Measurements from ENCODE around the gene USP44. TPM values are rescaled to one million over a fixed set of nuclear protein-coding genes. Genes with fewer than 3 reads are reported as not detected.

The USP44 gene
- total RNA-seq (10 to 100 TPM in 1 of 5 donors, 1 to 10 TPM in 4; 2.9 to 12.2 (median 5.9) TPM), total RNA-seq (3.8 to 21.5 (median 7.6) reads per million in 29 experiments)
- total RNA-seq (2013) = 7.8 TPM

GRCh38 chr12:95551305-95551704 is at the start of gene USP44:
Gene USP44 (minus strand): TSS chr12:95551476. CDS start chr12:95534256, 17,220 bp downstream.
- WGBS (ENCODE audit: insufficient coverage) = 63% methylated on average over 5 of the region's 9 CpGs

GRCh38 chr12:95600567-95600966 is 49.3 kb upstream of the USP44 start:
- H3K9me3 ChIP-seq = no peaks in the 10 kb centered on the region
- Mint-ChIP-seq H3K36me3 (no peaks in the 10 kb centered on the region), H3K4me3 (no peak overlapping the region), H3K4me1 (no peaks in the 10 kb centered on the region), H3K27ac (no peak overlapping the region), H3K27me3 (peaks cover 0 to 4% of the 10 kb centered on the region in 2 donors), H3K9me3 (no peaks in the 10 kb centered on the region)
- ATAC-seq (replicated peaks in 1 of 4) (no peak), DNase-seq (no peak)
- H3K27me3 ChIP-seq (replicated peaks in 1 of 2; ENCODE audit: control insufficient read depth in 2 of 2, extremely low read depth in 1 of 2, insufficient read depth in 2 of 2, low read length in 1 of 2) = peaks cover 0 to 4% of the 10 kb centered on the region in 2 experiments
- H3K4me3 ChIP-seq (ENCODE audit: control insufficient read depth in 1 of 2, extremely low read depth in 1 of 2, low read length in 1 of 2) = no peak overlapping the region
- no peaks in the 10 kb centered on the region for H3K36me3 ChIP-seq (ENCODE audit: control insufficient read depth in 2 of 2, extremely low read depth in 1 of 2, insufficient read depth in 1 of 2, low read length in 1 of 2)
- ChIA-PET POLR2A (no interaction called here), CTCF (no interaction called here)
- no peaks in the 10 kb centered on the region for H3K4me1 ChIP-seq (ENCODE audit: control insufficient read depth in 1 of 2, extremely low read depth in 1 of 2, insufficient read depth in 2 of 2, low read length in 2 of 2)
- H3K27ac ChIP-seq (ENCODE audit: low read length) = no peak overlapping the region
- 80% methylated on average over 4 of the region's 8 CpGs for WGBS (ENCODE audit: insufficient coverage)

More at GRCh38 chr12:95551305-95551704, at the start of gene USP44:
- Mint-ChIP-seq H3K27ac (peak within 1 kb of the TSS; percentile 83 to 90), H3K27me3 (peaks cover 0 to 10% of the 10 kb centered on the region in 2 donors), H3K4me1 (peaks cover 62 to 64% (median 63%) of the 10 kb centered on the region in 3 donors), H3K36me3 (no peaks in the 10 kb centered on the region), H3K9me3 (peaks cover 0 to 3% (median 0%) of the 10 kb centered on the region in 3 donors), H3K4me3 (peak within 1 kb of the TSS; percentile 65 to 72 (median 70))
- Histone ChIP-seq H3K27me3 (replicated peaks in 1 of 2; ENCODE audit: control insufficient read depth in 2 of 2, extremely low read depth in 1 of 2, insufficient read depth in 2 of 2, low read length in 1 of 2) (peaks cover 0 to 3% of the 10 kb centered on the region in 2 experiments), H3K4me3 (ENCODE audit: control insufficient read depth in 1 of 2, extremely low read depth in 1 of 2, low read length in 1 of 2) (peak within 1 kb of the TSS; percentile 12 to 57), H3K27ac (ENCODE audit: low read length) (peak within 1 kb of the TSS; percentile 0), H3K9me3 (no peaks in the 10 kb centered on the region), H3K36me3 (ENCODE audit: control insufficient read depth in 2 of 2, extremely low read depth in 1 of 2, insufficient read depth in 1 of 2, low read length in 1 of 2) (no peaks in the 10 kb centered on the region), H3K4me1 (ENCODE audit: control insufficient read depth in 1 of 2, extremely low read depth in 1 of 2, insufficient read depth in 2 of 2, low read length in 2 of 2) (peaks cover 24 to 44% of the 10 kb centered on the region in 2 experiments)
- CTCF ChIA-PET = interaction anchor here in 1 of 2 donors (0.6 kb wide), 1 partner anchor 492 kb away, joined by 5 read pairs; no protein-coding TSS in a partner anchor
- DNase-seq (no peak), ATAC-seq (replicated peaks in 1 of 4) (no peak)
- POLR2A ChIA-PET = no interaction called here

- Mint-ChIP-seq H3K27ac (no peak overlapping the region), H3K4me1 (no peaks in the 10 kb centered on the region), H3K9me3 (no peaks in the 10 kb centered on the region), H3K4me3 (no peak overlapping the region), H3K27me3 (peaks cover 0 to 3% of the 10 kb centered on the region in 2 donors), H3K36me3 (no peaks in the 10 kb centered on the region)
- DNase-seq (no peak), ATAC-seq (replicated peaks in 1 of 4) (no peak)
- Histone ChIP-seq H3K4me1 (ENCODE audit: control insufficient read depth in 1 of 2, extremely low read depth in 1 of 2, insufficient read depth in 2 of 2, low read length in 2 of 2) (no peaks in the 10 kb centered on the region), H3K27me3 (replicated peaks in 1 of 2; ENCODE audit: control insufficient read depth in 2 of 2, extremely low read depth in 1 of 2, insufficient read depth in 2 of 2, low read length in 1 of 2) (peaks cover 0 to 4% of the 10 kb centered on the region in 2 experiments), H3K9me3 (no peaks in the 10 kb centered on the region), H3K4me3 (ENCODE audit: control insufficient read depth in 1 of 2, extremely low read depth in 1 of 2, low read length in 1 of 2) (no peak overlapping the region), H3K27ac (ENCODE audit: low read length) (no peak overlapping the region), H3K36me3 (ENCODE audit: control insufficient read depth in 2 of 2, extremely low read depth in 1 of 2, insufficient read depth in 1 of 2, low read length in 1 of 2) (no peaks in the 10 kb centered on the region)
- POLR2A ChIA-PET = no interaction called here
- CTCF ChIA-PET = no interaction called here
- 100% methylated on average over 2 of the region's 5 CpGs for WGBS (ENCODE audit: insufficient coverage)
These were observed 48.6 kb upstream of the USP44 start for GRCh38 chr12:95599880-95600279.

- no peaks in the 10 kb centered on the region for H3K27me3 Mint-ChIP-seq
- Histone ChIP-seq H3K36me3 (ENCODE audit: control insufficient read depth in 2 of 2, extremely low read depth in 1 of 2, insufficient read depth in 1 of 2, low read length in 1 of 2) (no peaks in the 10 kb centered on the region), H3K4me1 (ENCODE audit: control insufficient read depth in 1 of 2, extremely low read depth in 1 of 2, insufficient read depth in 2 of 2, low read length in 2 of 2) (no peaks in the 10 kb centered on the region), H3K9me3 (no peaks in the 10 kb centered on the region), H3K27me3 (replicated peaks in 1 of 2; ENCODE audit: control insufficient read depth in 2 of 2, extremely low read depth in 1 of 2, insufficient read depth in 2 of 2, low read length in 1 of 2) (peaks cover 0 to 7% of the 10 kb centered on the region in 2 experiments), H3K4me3 (ENCODE audit: control insufficient read depth in 1 of 2, extremely low read depth in 1 of 2, low read length in 1 of 2) (no peak overlapping the region), H3K27ac (ENCODE audit: low read length) (no peak overlapping the region)
- no peaks in the 10 kb centered on the region for H3K4me1 Mint-ChIP-seq
- DNase-seq (no peak), ATAC-seq (replicated peaks in 1 of 4) (no peak)
- WGBS (ENCODE audit: insufficient coverage) = no CpG with 5 or more reads among the region's 2 CpGs
- H3K27ac Mint-ChIP-seq = no peak overlapping the region
- no peaks in the 10 kb centered on the region for H3K36me3 Mint-ChIP-seq
- ChIA-PET CTCF (interaction anchor here in 1 of 2 donors (0.6 kb wide), 1 partner anchor 17 kb away, joined by 4 read pairs; no protein-coding TSS in a partner anchor), POLR2A (interaction anchor here in 1 of 2 donors (1.0 kb wide), 1 partner anchor 23 kb away, joined by 10 read pairs; no protein-coding TSS in a partner anchor)
- H3K4me3 Mint-ChIP-seq = no peak overlapping the region
- no peaks in the 10 kb centered on the region for H3K9me3 Mint-ChIP-seq
These were observed 42.9 kb upstream of the USP44 start for GRCh38 chr12:95594136-95594535.

GRCh38 chr12:95593266-95593871 is 42.1 kb upstream of the USP44 start:
- no peak overlapping the region for H3K27ac Mint-ChIP-seq
- ChIA-PET POLR2A (interaction anchor here (0.5 to 1.0 kb wide), 3 partner anchors 8 to 22 kb away, joined by 3 to 10 read pairs (median 6); no protein-coding TSS in a partner anchor), CTCF (no interaction called here)
- WGBS (ENCODE audit: insufficient coverage) = 83% methylated on average over 4 of the region's 7 CpGs
- ATAC-seq (replicated peaks in 1 of 4) (no peak), DNase-seq (no peak)
- H3K9me3 Mint-ChIP-seq = no peaks in the 10 kb centered on the region
- H3K27me3 Mint-ChIP-seq = peaks cover 0 to 4% of the 10 kb centered on the region in 2 donors
- Histone ChIP-seq H3K4me1 (ENCODE audit: control insufficient read depth in 1 of 2, extremely low read depth in 1 of 2, insufficient read depth in 2 of 2, low read length in 2 of 2) (no peaks in the 10 kb centered on the region), H3K27ac (ENCODE audit: low read length) (no peak overlapping the region), H3K27me3 (replicated peaks in 1 of 2; ENCODE audit: control insufficient read depth in 2 of 2, extremely low read depth in 1 of 2, insufficient read depth in 2 of 2, low read length in 1 of 2) (peaks cover 0 to 7% of the 10 kb centered on the region in 2 experiments), H3K9me3 (no peaks in the 10 kb centered on the region), H3K36me3 (ENCODE audit: control insufficient read depth in 2 of 2, extremely low read depth in 1 of 2, insufficient read depth in 1 of 2, low read length in 1 of 2) (no peaks in the 10 kb centered on the region), H3K4me3 (ENCODE audit: control insufficient read depth in 1 of 2, extremely low read depth in 1 of 2, low read length in 1 of 2) (no peak overlapping the region)
- H3K36me3 Mint-ChIP-seq = no peaks in the 10 kb centered on the region
- no peak overlapping the region for H3K4me3 Mint-ChIP-seq
- H3K4me1 Mint-ChIP-seq = no peaks in the 10 kb centered on the region

- Histone ChIP-seq H3K4me3 (ENCODE audit: control insufficient read depth in 1 of 2, extremely low read depth in 1 of 2, low read length in 1 of 2) (no peak overlapping the region), H3K27ac (ENCODE audit: low read length) (no peak overlapping the region), H3K4me1 (ENCODE audit: control insufficient read depth in 1 of 2, extremely low read depth in 1 of 2, insufficient read depth in 2 of 2, low read length in 2 of 2) (no peaks in the 10 kb centered on the region), H3K27me3 (replicated peaks in 1 of 2; ENCODE audit: control insufficient read depth in 2 of 2, extremely low read depth in 1 of 2, insufficient read depth in 2 of 2, low read length in 1 of 2) (peaks cover 0 to 12% of the 10 kb centered on the region in 2 experiments), H3K9me3 (no peaks in the 10 kb centered on the region), H3K36me3 (ENCODE audit: control insufficient read depth in 2 of 2, extremely low read depth in 1 of 2, insufficient read depth in 1 of 2, low read length in 1 of 2) (no peaks in the 10 kb centered on the region)
- Mint-ChIP-seq H3K4me1 (no peaks in the 10 kb centered on the region), H3K27me3 (peaks cover 2 to 16% of the 10 kb centered on the region in 2 donors), H3K36me3 (no peaks in the 10 kb centered on the region), H3K9me3 (no peaks in the 10 kb centered on the region), H3K27ac (no peak overlapping the region), H3K4me3 (no peak overlapping the region)
- POLR2A ChIA-PET = no interaction called here
- no peak for ATAC-seq (replicated peaks in 1 of 4)
- CTCF ChIA-PET = no interaction called here
- WGBS (ENCODE audit: insufficient coverage) = 17% methylated on average over 1 of the region's 2 CpGs
- no peak for DNase-seq
These were observed 40.5 kb upstream of the USP44 start for GRCh38 chr12:95591731-95592130.
